Calu3 (cell line): ENCODE measurements around the gene DLG2. TPM values are rescaled to one million over a fixed set of nuclear protein-coding genes. Genes with fewer than 3 reads are reported as not detected.

Source experiments
- BruUV-seq: library from RNA; stranded (reverse); fragments of 400-500 nt; replicated peaks from 2 replicates; lab custom pipeline; 2021; lab: Mats Ljungman, UMichigan
- CTCF ChIA-PET: fragments of 300-600 bp; sonication (Branson Sonifier 250); formaldehyde crosslinking; loops from one replicate; lab custom pipeline; 2022; ENCODE audit warnings: antibody characterized with exemption; lab: Charles Lee
- DNase-seq: peaks from one replicate; pipeline ENCODE4 v3.0.0; 2022
- H3K27ac Mint-ChIP-seq: one replicate; pipeline ENCODE4 v1.8.0; 2022; ENCODE audit warnings: mixed read lengths; ENCODE audit not compliant: unreplicated experiment
- H3K27me3 Mint-ChIP-seq: one replicate; pipeline ENCODE4 v1.8.0; 2022; ENCODE audit warnings: mixed read lengths; ENCODE audit not compliant: unreplicated experiment
- H3K36me3 Mint-ChIP-seq: one replicate; pipeline ENCODE4 v1.8.0; 2022; ENCODE audit warnings: mild to moderate bottlenecking, moderate library complexity, mixed read lengths; ENCODE audit not compliant: insufficient read depth, unreplicated experiment
- H3K4me1 Mint-ChIP-seq: one replicate; pipeline ENCODE4 v1.8.0; 2022; ENCODE audit warnings: mild to moderate bottlenecking, low read depth, mixed read lengths; ENCODE audit not compliant: unreplicated experiment
- H3K4me3 Mint-ChIP-seq: one replicate; pipeline ENCODE4 v1.8.0; 2022; ENCODE audit warnings: mild to moderate bottlenecking, low read depth, moderate library complexity, mixed read lengths; ENCODE audit not compliant: unreplicated experiment
- H3K9me3 Mint-ChIP-seq: one replicate; pipeline ENCODE4 v1.8.0; 2022; ENCODE audit warnings: low read depth, mixed read lengths; ENCODE audit not compliant: unreplicated experiment
- CTCF ChIP-seq: fragments of 200-600 bp; IDR thresholded peaks from one replicate; pipeline ENCODE4 v1.8.0; 2022; ENCODE audit warnings: antibody characterized with exemption; ENCODE audit not compliant: unreplicated experiment
- intact Hi-C: fragments of 100-400 bp; cut with micrococcal nuclease; formaldehyde crosslinking; loops from one replicate; pipeline ENCODE4 v1.10.0; 2022; ENCODE audit not compliant: unreplicated experiment
- total RNA-seq: library from RNA; stranded (reverse); gene quantifications from 2 replicates; pipeline ENCODE4 v1.2.3, GENCODE V29; 2022

The DLG2 gene
- total RNA-seq, 1 experiment from 2014 or later, result 0.71 TPM

DNA sequence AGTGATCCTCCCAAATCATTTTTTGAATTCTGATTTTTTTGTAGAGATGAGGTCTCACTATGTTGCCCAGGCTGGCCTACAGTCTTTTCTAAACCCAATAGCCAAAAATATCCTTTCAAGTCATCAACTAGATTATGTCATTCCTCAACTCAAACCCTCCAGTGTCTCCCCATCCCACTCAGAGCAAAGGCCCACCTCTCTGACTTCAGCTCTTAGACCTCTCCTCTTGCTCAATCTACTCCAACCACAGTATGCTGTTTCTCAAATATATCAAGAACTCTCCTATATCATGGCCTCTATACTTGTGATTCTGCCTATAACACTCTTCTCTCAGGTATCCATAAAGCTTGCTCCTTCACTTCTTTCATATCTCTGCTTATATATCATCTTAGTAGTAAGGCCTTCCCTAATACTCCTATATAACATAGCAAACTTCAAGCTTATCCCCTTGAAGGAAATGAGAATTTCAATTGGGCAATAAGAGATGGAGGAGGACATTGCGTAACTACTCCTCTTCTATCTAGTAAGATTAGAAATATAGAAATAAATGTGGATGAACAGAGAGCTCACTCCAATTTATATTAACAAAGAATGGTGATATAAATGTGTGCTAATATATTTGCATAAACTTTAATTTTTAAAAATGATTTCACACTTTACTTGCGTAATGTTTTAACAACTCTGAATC, 24.5 kb downstream of the DLG2 start:
- H3K27me3 Mint-ChIP-seq, result no peaks in the 10 kb centered on the region
- BruUV-seq, result no TSS peak
- TF ChIP-seq CTCF, result no peak
- no peak for DNase-seq
- intact Hi-C loops, result no loop called here
- H3K36me3 Mint-ChIP-seq, result no peaks in the 10 kb centered on the region
- H3K9me3 Mint-ChIP-seq, result no peaks in the 10 kb centered on the region
- CTCF ChIA-PET, result no interaction called here
- H3K4me1 Mint-ChIP-seq, result no peaks in the 10 kb centered on the region
- H3K27ac Mint-ChIP-seq, result no peak overlapping the region
- no peak overlapping the region for H3K4me3 Mint-ChIP-seq

GRCh38 chr11:85599083-85599482, 28.1 kb downstream of the DLG2 start:
- Mint-ChIP-seq H3K4me1 (no peaks in the 10 kb centered on the region), H3K27ac (no peak overlapping the region), H3K4me3 (no peak overlapping the region), H3K9me3 (no peaks in the 10 kb centered on the region), H3K36me3 (no peaks in the 10 kb centered on the region), H3K27me3 (no peaks in the 10 kb centered on the region)
- no peak for TF ChIP-seq CTCF
- no peak for DNase-seq
- no TSS peak for BruUV-seq
- CTCF ChIA-PET, result interaction anchor here (0.7 kb wide), 1 partner anchor 11 kb away, joined by 3 read pairs; no protein-coding TSS in a partner anchor
- intact Hi-C loops, result loop anchor here (5.0 to 10.0 kb wide), 3 partner anchors 48 to 246 kb away; partner anchors contain the start of gene TMEM126A

DNA sequence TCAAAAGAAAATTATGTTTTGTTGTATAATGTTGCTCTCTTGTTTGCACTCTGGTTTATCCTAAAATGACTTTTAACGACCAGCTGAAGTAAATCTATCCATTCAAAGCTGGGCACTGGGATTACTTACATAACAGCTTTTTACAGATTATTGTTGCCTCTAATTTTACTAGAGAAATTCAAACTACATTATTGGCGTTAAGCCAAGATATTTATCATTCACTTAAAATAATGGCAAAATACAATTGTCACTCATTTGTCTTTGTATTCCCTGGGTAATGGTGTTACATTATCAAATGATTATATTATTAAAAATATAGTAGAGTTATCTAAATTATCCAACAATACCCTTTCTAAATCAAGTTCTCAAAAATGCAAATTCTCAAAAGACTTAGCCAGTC, 30.3 kb downstream of the DLG2 start:
- no peak for DNase-seq
- intact Hi-C loops, result loop anchor here (5.0 to 10.0 kb wide), 3 partner anchors 50 to 248 kb away; partner anchors contain the start of gene TMEM126A
- no peak overlapping the region for H3K27ac Mint-ChIP-seq
- no peaks in the 10 kb centered on the region for H3K27me3 Mint-ChIP-seq
- TF ChIP-seq CTCF, result no peak
- no peaks in the 10 kb centered on the region for H3K4me1 Mint-ChIP-seq
- H3K36me3 Mint-ChIP-seq, result no peaks in the 10 kb centered on the region
- no TSS peak for BruUV-seq
- CTCF ChIA-PET, result no interaction called here
- H3K4me3 Mint-ChIP-seq, result no peak overlapping the region
- no peaks in the 10 kb centered on the region for H3K9me3 Mint-ChIP-seq

- H3K4me1 Mint-ChIP-seq, result no peaks in the 10 kb centered on the region
- CTCF ChIA-PET, result no interaction called here
- no peak overlapping the region for H3K4me3 Mint-ChIP-seq
- no peaks in the 10 kb centered on the region for H3K9me3 Mint-ChIP-seq
- TF ChIP-seq CTCF, result no peak
- no TSS peak for BruUV-seq
- H3K27ac Mint-ChIP-seq, result no peak overlapping the region
- H3K27me3 Mint-ChIP-seq, result no peaks in the 10 kb centered on the region
- no peaks in the 10 kb centered on the region for H3K36me3 Mint-ChIP-seq
- intact Hi-C loops, result loop anchor here (5.0 to 10.0 kb wide), 3 partner anchors 52 to 249 kb away; partner anchors contain the start of gene TMEM126A
- no peak for DNase-seq
Observed at GRCh38 chr11:85595285-85595884, 31.8 kb downstream of the DLG2 start.
